Thyroid gland (tissue), 4 donors: ENCODE measurements around the gene IQGAP3.

Source experiments
- POLR2A ChIP-seq, 2 donors: fragments of 450-650 bp; IDR thresholded peaks; one replicate each; pipeline ENCODE4 v1.6.1; 2017; ENCODE audit warnings: antibody characterized with exemption in 2 of 2, mild to moderate bottlenecking in 2 of 2, moderate library complexity in 1 of 2
- TF ChIP-seq, protein P1 (sequence below), 6 experiments: fragments of 200-600 bp in 3 of 6; fragments of 450-650 bp in 3 of 6; sonication (generic) in 3 of 6; IDR thresholded peaks; one replicate each; pipeline ENCODE4 v1.5.1; 2016 to 2019; ENCODE audit warnings: antibody characterized with exemption in 6 of 6, mild to moderate bottlenecking in 2 of 6, inconsistent platforms in 1 of 6, moderate library complexity in 1 of 6

DNA sequence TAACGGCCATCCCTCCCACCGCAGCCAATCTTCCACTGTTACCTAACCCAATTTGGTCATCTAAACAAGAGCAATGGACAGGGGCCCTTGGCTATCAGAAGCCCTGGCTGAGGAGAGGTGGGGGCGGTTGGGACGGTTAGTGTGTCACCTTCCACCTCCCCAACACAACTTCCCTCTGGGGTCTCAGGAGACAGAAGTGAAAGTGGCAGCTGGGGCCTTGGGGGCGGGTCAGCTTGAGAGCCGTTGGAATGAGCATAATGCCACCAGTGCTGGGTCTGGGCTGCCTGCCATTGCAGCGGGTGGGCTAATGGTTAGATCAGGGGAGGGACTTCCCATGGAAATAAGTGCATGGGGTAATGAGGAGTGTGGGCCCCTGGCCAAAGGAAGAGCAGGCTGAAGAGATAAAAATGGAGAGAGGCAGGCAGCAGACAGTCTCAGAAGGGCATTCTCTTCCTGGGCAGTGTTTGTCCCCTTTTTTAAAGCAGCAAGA is 79.7 kb downstream of the IQGAP3 start:
- TF ChIP-seq, protein P1, sequence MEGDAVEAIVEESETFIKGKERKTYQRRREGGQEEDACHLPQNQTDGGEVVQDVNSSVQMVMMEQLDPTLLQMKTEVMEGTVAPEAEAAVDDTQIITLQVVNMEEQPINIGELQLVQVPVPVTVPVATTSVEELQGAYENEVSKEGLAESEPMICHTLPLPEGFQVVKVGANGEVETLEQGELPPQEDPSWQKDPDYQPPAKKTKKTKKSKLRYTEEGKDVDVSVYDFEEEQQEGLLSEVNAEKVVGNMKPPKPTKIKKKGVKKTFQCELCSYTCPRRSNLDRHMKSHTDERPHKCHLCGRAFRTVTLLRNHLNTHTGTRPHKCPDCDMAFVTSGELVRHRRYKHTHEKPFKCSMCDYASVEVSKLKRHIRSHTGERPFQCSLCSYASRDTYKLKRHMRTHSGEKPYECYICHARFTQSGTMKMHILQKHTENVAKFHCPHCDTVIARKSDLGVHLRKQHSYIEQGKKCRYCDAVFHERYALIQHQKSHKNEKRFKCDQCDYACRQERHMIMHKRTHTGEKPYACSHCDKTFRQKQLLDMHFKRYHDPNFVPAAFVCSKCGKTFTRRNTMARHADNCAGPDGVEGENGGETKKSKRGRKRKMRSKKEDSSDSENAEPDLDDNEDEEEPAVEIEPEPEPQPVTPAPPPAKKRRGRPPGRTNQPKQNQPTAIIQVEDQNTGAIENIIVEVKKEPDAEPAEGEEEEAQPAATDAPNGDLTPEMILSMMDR (IDR thresholded peaks at IDR 0.05): no peak
- no peak for TF ChIP-seq POLR2A (IDR thresholded peaks at IDR 0.05)
